ENCODE data around the gene MPRIP. TPM values are rescaled to one million over a fixed set of nuclear protein-coding genes. Genes with fewer than 3 reads are reported as not detected.

Gene MPRIP
- total and polyA plus RNA-seq, 4 donors: 87.7 to 186 (median 162) TPM

DNA sequence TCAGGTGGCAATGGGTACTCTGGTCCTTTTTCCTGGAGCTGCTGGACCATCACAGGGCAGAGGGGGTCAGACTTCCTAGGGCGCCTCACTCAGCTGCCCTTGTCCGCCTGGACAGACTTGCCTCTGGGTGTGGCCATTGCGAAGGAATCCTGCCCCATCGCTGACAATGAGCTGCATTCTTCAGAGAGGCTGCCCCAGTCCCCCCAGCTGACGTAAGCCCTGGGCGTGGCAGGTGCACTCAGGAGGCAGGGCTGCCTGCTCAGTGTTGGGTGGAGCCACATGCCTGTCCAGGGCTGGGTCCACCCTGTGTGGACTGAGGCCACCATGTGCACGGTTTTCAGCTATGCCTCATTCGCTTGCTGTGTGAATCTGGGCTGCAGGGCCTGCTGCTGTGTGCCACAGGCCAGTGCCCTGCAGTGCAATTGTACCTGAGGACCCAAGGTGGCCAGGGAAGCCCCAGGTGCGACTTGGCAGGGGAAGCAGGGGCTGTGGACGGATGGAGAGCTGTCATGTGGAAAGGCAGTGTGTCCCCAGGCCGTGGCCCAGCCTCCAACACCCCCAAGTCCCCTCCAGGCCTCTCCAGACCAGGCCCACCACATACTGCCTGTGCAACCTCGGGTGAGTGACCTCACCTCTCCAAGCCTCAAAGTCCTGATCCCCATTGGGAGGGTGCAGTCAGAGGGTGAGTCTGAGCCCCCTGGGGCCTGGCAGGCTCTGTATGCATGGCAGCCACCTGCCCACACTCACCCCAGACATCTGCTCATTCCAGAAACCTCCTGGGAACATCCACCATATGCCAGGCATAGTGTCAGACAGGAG, 14.0 kb upstream of the MPRIP start:
- no peak overlapping the region for H3K27ac ChIP-seq (ENCODE audit: low read depth, low read length)
- no peaks in the 10 kb centered on the region for H3K36me3 ChIP-seq (ENCODE audit: control insufficient read depth, insufficient read depth, low read length)
- WGBS (ENCODE audit: insufficient coverage): 66% methylated on average over 10 of the region's 12 CpGs
- DNase-seq (ENCODE audit: low read depth in 4 of 6, low spot score in 6 of 6): peak in 1 of 6 donors; percentile 55
- no peaks in the 10 kb centered on the region for H3K9me3 ChIP-seq (ENCODE audit: control insufficient read depth, insufficient read depth, low read length)
- no peak overlapping the region for H3K4me3 ChIP-seq (ENCODE audit: low read depth, low read length)
- H3K4me1 ChIP-seq (ENCODE audit: control insufficient read depth, insufficient read depth, low read length): peaks cover 58% of the 10 kb centered on the region
- no peaks in the 10 kb centered on the region for H3K27me3 ChIP-seq (ENCODE audit: control insufficient read depth, insufficient read depth, low read length)

DNA sequence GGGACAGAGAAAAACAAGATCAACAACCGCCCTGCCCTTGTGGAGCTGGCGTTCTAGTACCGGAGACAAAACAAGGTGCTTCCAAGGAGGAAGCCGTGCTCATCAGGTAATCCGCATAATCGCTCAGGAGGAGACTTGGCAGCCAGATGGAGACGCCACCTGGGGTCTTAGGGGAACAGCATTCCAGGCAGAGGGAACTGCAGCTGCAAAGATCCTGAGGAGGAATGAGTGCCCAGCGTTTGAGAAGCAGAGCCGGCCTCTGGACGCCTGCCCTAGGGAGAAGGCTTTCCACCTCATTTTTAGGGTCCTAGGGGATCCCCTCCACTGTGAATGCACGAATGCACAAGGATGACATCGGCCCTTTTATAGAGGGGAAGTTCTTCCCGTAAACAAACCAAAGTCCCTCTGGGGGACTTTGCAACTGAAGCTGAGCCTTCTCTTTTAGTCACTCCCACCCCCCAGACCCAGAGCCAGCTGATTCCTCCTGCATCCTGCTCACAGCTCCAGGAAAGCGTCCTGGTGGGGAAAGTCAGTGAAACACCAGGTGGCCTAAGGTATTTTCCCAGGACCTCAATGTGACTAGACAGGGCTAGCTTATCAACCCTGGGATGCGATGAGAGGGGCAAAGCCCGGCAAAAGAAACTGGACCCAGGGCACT, 13.2 kb upstream of the MPRIP start:
- Histone ChIP-seq H3K27ac (ENCODE audit: low read depth, low read length) (no peak overlapping the region), H3K4me3 (ENCODE audit: low read depth, low read length) (no peak overlapping the region), H3K4me1 (ENCODE audit: control insufficient read depth, insufficient read depth, low read length) (peaks cover 58% of the 10 kb centered on the region), H3K27me3 (ENCODE audit: control insufficient read depth, insufficient read depth, low read length) (no peaks in the 10 kb centered on the region), H3K36me3 (ENCODE audit: control insufficient read depth, insufficient read depth, low read length) (no peaks in the 10 kb centered on the region), H3K9me3 (ENCODE audit: control insufficient read depth, insufficient read depth, low read length) (no peaks in the 10 kb centered on the region)
- 67% methylated on average over 11 of the region's 16 CpGs for WGBS (ENCODE audit: insufficient coverage)
- DNase-seq (ENCODE audit: low read depth in 4 of 6, low spot score in 6 of 6): no peak

DNA sequence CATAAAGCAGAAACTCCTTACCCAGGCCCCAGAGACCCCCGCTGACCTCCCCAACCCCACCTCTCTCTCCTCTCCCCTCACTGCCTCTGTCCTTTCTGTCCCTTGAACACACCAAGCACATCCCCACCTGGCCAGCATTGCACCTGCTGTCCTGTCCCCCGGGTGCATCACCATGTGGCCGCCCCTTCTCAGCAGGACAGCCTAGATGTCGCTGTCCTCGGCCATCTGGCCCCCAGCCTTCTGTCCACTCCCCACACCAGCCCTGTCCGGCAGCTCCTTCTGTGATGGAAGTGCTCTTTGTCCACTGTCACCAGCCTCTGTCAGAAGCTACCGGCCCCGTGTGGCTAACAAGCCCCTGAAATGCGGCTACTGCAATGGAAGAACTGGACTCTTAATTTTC, 12.3 kb upstream of the MPRIP start:
- Histone ChIP-seq H3K27ac (ENCODE audit: low read depth, low read length) (no peak overlapping the region), H3K27me3 (ENCODE audit: control insufficient read depth, insufficient read depth, low read length) (no peaks in the 10 kb centered on the region), H3K36me3 (ENCODE audit: control insufficient read depth, insufficient read depth, low read length) (no peaks in the 10 kb centered on the region), H3K9me3 (ENCODE audit: control insufficient read depth, insufficient read depth, low read length) (no peaks in the 10 kb centered on the region), H3K4me1 (ENCODE audit: control insufficient read depth, insufficient read depth, low read length) (peaks cover 53% of the 10 kb centered on the region), H3K4me3 (ENCODE audit: low read depth, low read length) (no peak overlapping the region)
- no peak for DNase-seq (ENCODE audit: low read depth in 4 of 6, low spot score in 6 of 6)
- WGBS (ENCODE audit: insufficient coverage): 24% methylated on average over 8 of the region's 9 CpGs

DNA sequence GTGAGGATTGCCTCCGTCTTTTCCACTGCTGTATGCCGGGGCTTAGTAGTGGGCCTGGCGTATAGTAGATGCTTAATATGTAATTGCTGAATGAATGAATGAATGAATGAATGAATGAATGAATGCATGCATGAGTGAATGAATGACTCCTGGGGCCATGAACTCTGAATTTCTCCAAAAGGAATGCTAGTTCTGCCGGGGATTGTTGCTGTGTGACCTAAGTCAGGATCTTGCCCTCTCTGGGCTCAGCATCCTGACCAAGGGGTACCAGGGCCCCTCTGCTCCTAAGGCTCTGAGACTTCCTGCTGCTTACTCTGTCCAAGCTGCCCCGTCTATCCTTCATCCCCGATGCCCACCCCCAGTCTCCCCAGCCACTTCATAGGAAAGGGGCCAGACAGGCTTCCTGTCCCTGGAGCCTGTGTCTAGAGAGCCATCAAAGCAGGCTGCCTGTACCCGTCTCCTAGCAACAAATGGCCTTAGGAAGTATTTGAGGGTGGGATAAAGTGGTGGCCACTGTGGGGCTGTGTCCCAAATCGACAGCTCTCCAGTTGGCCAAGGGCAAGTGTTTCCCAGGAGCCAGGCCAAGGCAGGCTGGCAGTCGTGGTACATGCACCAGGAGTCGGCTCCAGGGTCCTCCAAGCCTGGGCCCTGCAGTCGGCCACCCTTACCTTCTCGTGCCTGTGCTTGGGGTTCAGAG, 11.6 kb upstream of the MPRIP start:
- peak in 2 of 6 donors; percentile 82 to 85 for DNase-seq (ENCODE audit: low read depth in 4 of 6, low spot score in 6 of 6)
- peaks cover 46% of the 10 kb centered on the region for H3K4me1 ChIP-seq (ENCODE audit: control insufficient read depth, insufficient read depth, low read length)
- H3K27ac ChIP-seq (ENCODE audit: low read depth, low read length): peak overlapping the region; percentile 15
- no peak overlapping the region for H3K4me3 ChIP-seq (ENCODE audit: low read depth, low read length)
- no peaks in the 10 kb centered on the region for H3K27me3 ChIP-seq (ENCODE audit: control insufficient read depth, insufficient read depth, low read length)
- H3K9me3 ChIP-seq (ENCODE audit: control insufficient read depth, insufficient read depth, low read length): no peaks in the 10 kb centered on the region
- peaks cover 2% of the 10 kb centered on the region for H3K36me3 ChIP-seq (ENCODE audit: control insufficient read depth, insufficient read depth, low read length)
- 37% methylated on average over 12 of the region's 12 CpGs for WGBS (ENCODE audit: insufficient coverage)

DNA sequence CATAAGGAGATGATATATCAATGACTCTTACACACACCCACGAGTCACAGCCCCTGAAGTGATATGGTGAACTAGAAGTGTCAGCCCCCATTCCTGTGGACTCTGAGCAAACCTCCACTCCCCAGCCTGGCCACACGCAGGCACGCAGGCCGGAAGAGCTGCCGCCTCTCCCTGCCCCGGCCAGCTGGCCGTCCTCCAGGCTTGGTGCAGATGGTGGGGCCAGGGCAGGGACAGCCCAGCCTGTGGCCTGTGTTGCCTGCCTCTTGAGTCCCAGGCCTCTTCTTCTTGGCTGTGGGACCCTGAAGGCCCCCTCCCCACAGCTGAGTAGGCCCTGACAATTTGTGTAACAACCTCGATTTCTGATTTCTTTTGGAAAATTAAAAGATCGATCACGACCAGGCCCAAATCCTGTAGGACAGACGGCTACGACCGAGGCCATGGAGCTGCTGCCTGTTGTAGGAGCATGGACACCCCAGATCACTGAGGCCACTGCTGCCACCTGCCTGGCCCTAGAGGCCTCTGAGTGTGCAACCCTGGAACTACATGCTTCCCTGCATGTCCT, 10.0 kb upstream of the MPRIP start:
- H3K27me3 ChIP-seq (ENCODE audit: control insufficient read depth, insufficient read depth, low read length): no peaks in the 10 kb centered on the region
- 34% methylated on average over 12 of the region's 13 CpGs for WGBS (ENCODE audit: insufficient coverage)
- H3K27ac ChIP-seq (ENCODE audit: low read depth, low read length): peak overlapping the region; percentile 64
- H3K4me3 ChIP-seq (ENCODE audit: low read depth, low read length): no peak overlapping the region
- H3K36me3 ChIP-seq (ENCODE audit: control insufficient read depth, insufficient read depth, low read length): peaks cover 2% of the 10 kb centered on the region
- H3K4me1 ChIP-seq (ENCODE audit: control insufficient read depth, insufficient read depth, low read length): peaks cover 43% of the 10 kb centered on the region
- no peaks in the 10 kb centered on the region for H3K9me3 ChIP-seq (ENCODE audit: control insufficient read depth, insufficient read depth, low read length)
- peak in 2 of 6 donors; percentile 64 to 80 for DNase-seq (ENCODE audit: low read depth in 4 of 6, low spot score in 6 of 6)

DNA sequence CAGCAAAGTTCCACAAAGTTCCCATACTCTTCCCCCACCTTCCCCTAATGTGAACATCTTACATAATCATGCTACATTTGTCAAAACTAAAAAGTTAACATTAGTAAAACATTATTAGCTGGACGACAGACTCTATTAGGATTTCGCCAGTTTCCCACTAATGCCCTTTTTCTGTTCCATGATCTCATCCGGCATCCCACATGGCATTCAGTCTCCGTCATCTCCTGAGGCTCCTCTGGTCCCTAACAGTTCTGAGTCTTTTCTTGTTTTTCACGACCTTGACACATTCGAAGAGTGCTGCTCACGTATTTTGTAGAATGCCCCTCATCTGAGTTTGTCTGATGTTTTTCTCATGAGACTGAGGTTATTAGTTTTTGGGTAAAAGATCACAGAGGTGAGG, 8.8 kb upstream of the MPRIP start:
- H3K4me1 ChIP-seq (ENCODE audit: control insufficient read depth, insufficient read depth, low read length): peaks cover 37% of the 10 kb centered on the region
- no peak for DNase-seq (ENCODE audit: low read depth in 4 of 6, low spot score in 6 of 6)
- H3K9me3 ChIP-seq (ENCODE audit: control insufficient read depth, insufficient read depth, low read length): no peaks in the 10 kb centered on the region
- peaks cover 2% of the 10 kb centered on the region for H3K36me3 ChIP-seq (ENCODE audit: control insufficient read depth, insufficient read depth, low read length)
- WGBS (ENCODE audit: insufficient coverage): 87% methylated on average over 7 of the region's 7 CpGs
- H3K27ac ChIP-seq (ENCODE audit: low read depth, low read length): no peak overlapping the region
- H3K4me3 ChIP-seq (ENCODE audit: low read depth, low read length): no peak overlapping the region
- H3K27me3 ChIP-seq (ENCODE audit: control insufficient read depth, insufficient read depth, low read length): no peaks in the 10 kb centered on the region

DNA sequence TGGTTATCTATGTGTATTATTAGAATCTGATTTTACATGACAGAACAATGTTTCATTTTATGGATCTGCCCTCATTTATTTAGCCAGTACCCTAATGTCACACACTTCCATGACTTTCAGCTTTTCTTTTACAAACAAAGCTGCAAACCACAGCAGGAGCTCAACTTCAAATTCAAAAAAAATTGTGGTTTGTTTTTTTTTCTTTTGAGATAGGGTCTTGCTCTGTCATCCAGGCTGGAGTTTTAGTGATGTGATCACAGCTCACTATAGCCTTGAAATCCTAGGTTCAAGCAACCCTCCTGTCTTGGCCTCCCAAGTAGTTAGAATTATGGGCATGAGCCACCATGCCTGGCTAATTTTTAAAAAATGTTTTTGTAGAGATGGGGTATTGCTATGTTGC, 8.2 kb upstream of the MPRIP start:
- no peak for DNase-seq (ENCODE audit: low read depth in 4 of 6, low spot score in 6 of 6)
- Histone ChIP-seq H3K9me3 (ENCODE audit: control insufficient read depth, insufficient read depth, low read length) (no peaks in the 10 kb centered on the region), H3K27ac (ENCODE audit: low read depth, low read length) (no peak overlapping the region), H3K4me3 (ENCODE audit: low read depth, low read length) (no peak overlapping the region), H3K36me3 (ENCODE audit: control insufficient read depth, insufficient read depth, low read length) (peaks cover 2% of the 10 kb centered on the region), H3K4me1 (ENCODE audit: control insufficient read depth, insufficient read depth, low read length) (peaks cover 34% of the 10 kb centered on the region), H3K27me3 (ENCODE audit: control insufficient read depth, insufficient read depth, low read length) (no peaks in the 10 kb centered on the region)

DNA sequence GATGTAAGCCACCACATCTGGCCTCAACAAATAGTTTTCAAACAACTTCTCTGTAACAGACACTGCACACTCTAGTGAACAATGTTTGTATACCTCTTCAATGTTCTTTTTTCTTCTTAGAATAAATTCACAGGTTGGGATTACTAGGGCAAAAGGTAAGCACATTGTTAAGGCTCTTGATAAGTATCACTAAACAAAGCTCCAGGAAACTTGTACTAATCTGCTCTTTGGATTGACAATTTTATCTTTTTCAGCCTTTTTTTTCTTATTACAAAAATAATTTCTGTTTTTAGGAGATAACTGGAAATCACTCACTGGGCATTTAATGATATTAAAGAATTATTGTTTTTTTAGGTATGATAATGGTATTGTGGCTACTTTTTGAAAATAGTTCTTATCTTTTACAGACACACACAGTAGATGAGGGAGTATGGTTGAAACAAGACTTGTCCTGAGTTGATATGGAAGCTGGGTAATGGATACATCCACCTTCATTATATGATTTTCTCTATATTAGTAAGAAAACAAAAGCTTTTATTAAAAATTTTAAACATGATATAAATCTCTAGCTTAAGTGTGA, 7.7 kb upstream of the MPRIP start:
- DNase-seq (ENCODE audit: low read depth in 4 of 6, low spot score in 6 of 6): no peak
- Histone ChIP-seq H3K27ac (ENCODE audit: low read depth, low read length) (no peak overlapping the region), H3K9me3 (ENCODE audit: control insufficient read depth, insufficient read depth, low read length) (no peaks in the 10 kb centered on the region), H3K36me3 (ENCODE audit: control insufficient read depth, insufficient read depth, low read length) (peaks cover 2% of the 10 kb centered on the region), H3K4me1 (ENCODE audit: control insufficient read depth, insufficient read depth, low read length) (peaks cover 29% of the 10 kb centered on the region), H3K4me3 (ENCODE audit: low read depth, low read length) (no peak overlapping the region), H3K27me3 (ENCODE audit: control insufficient read depth, insufficient read depth, low read length) (no peaks in the 10 kb centered on the region)

DNA sequence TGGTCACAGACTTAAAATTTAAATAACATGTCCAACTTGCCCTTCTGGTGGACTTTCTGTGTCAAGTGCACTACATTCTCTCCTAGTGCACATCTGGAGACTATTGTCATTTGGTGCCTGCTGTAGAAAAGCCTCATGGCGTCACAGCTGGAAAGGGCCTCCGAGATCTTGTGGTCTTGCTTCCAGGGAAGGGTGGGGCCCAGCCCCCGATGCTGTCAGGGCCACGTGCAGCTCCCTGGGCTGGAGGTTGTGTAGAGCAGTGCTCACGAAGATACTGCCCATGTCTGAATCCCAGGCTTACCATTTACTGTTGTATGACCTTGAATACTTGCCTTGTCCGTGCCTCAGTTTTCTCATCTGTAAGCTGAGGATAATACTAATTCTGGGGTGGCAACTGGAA, 6.8 kb upstream of the MPRIP start:
- WGBS (ENCODE audit: insufficient coverage): 46% methylated on average over 5 of the region's 6 CpGs

More for the DNA sequence above, 6.8 kb upstream of the MPRIP start:
- H3K27me3 ChIP-seq (ENCODE audit: control insufficient read depth, insufficient read depth, low read length): no peaks in the 10 kb centered on the region
- peaks cover 20% of the 10 kb centered on the region for H3K4me1 ChIP-seq (ENCODE audit: control insufficient read depth, insufficient read depth, low read length)
- no peak overlapping the region for H3K27ac ChIP-seq (ENCODE audit: low read depth, low read length)
- H3K9me3 ChIP-seq (ENCODE audit: control insufficient read depth, insufficient read depth, low read length): no peaks in the 10 kb centered on the region
- H3K4me3 ChIP-seq (ENCODE audit: low read depth, low read length): no peak overlapping the region
- no peak for DNase-seq (ENCODE audit: low read depth in 4 of 6, low spot score in 6 of 6)
- peaks cover 2% of the 10 kb centered on the region for H3K36me3 ChIP-seq (ENCODE audit: control insufficient read depth, insufficient read depth, low read length)
